CD4-positive, alpha-beta T cell (primary cell): ENCODE results near the gene ZNF710. TPM values are rescaled to one million over a fixed set of nuclear protein-coding genes. Genes with fewer than 3 reads are reported as not detected.
A peak's percentile ranks its signal among the peaks of the same experiment; 100 is the strongest.

Experiments used
- ATAC-seq: fragments of 200-7000 bp; cut with Tn5 transposase; one replicate; pipeline ENCODE4 v1.10.0; 2022; ENCODE audit warnings: mild to moderate bottlenecking; ENCODE audit not compliant: poor library complexity
- CTCF ChIA-PET: fragments of 350-600 bp; sonication (Branson Sonifier 250); formaldehyde crosslinking; loops from one replicate; lab custom pipeline; 2021; ENCODE audit warnings: antibody characterized with exemption, inconsistent platforms; lab: Charles Lee
- POLR2A ChIA-PET: fragments of 350-600 bp; sonication (Branson Sonifier 250); formaldehyde crosslinking; loops from one replicate; lab custom pipeline; 2021; ENCODE audit warnings: antibody characterized with exemption, inconsistent platforms; lab: Charles Lee
- DNase-seq, 14 experiments: peaks; one replicate each; pipeline ENCODE4 v3.0.0-alpha.2; 2013 to 2020; ENCODE audit warnings: mixed read lengths in 2 of 14
- H3K27ac ChIP-seq, 2 donors: one replicate each; pipeline versions ENCODE4 v1.5.1 to v1.7.0; 2013; ENCODE audit warnings: low read length in 2 of 2, low read depth in 1 of 2, mild to moderate bottlenecking in 1 of 2
- H3K27me3 ChIP-seq, 2 experiments: 1 replicate in 1 of 2; 2 replicates in 1 of 2; pipeline versions ENCODE4 v1.6.1 to v1.7.0; 2013; ENCODE audit warnings: low read length in 2 of 2, control low read depth in 1 of 2, mild to moderate bottlenecking in 1 of 2, moderate library complexity in 1 of 2; ENCODE audit not compliant: insufficient read depth in 2 of 2, control insufficient read depth in 1 of 2
- H3K36me3 ChIP-seq: one replicate; pipeline ENCODE4 v1.6.1; 2013; ENCODE audit warnings: low read length, control low read depth; ENCODE audit not compliant: insufficient read depth
- H3K4me1 ChIP-seq: one replicate; pipeline ENCODE4 v1.6.1; 2013; ENCODE audit warnings: low read length, control low read depth; ENCODE audit not compliant: insufficient read depth
- H3K4me3 ChIP-seq: one replicate; pipeline ENCODE4 v1.5.1; 2013; ENCODE audit warnings: mild to moderate bottlenecking, low read length, moderate library complexity
- H3K9me3 ChIP-seq, 2 experiments: 1 replicate in 1 of 2; 2 replicates in 1 of 2; pipeline versions ENCODE4 v1.6.1 to v1.7.0; 2013; ENCODE audit warnings: low read length in 2 of 2, mild to moderate bottlenecking in 2 of 2, control low read depth in 1 of 2, moderate library complexity in 1 of 2; ENCODE audit not compliant: control insufficient read depth in 1 of 2, insufficient read depth in 1 of 2
- H3K27ac Mint-ChIP-seq: one replicate; pipeline ENCODE4 v1.8.0; 2020; ENCODE audit warnings: mixed read lengths
- H3K27me3 Mint-ChIP-seq: one replicate; pipeline ENCODE4 v1.8.0; 2021; ENCODE audit warnings: mixed read lengths
- H3K36me3 Mint-ChIP-seq: one replicate; pipeline ENCODE4 v1.8.0; 2021; ENCODE audit warnings: low read depth, mixed read lengths
- H3K4me1 Mint-ChIP-seq: one replicate; pipeline ENCODE4 v1.8.0; 2021; ENCODE audit warnings: low read depth, mixed read lengths
- H3K4me3 Mint-ChIP-seq: one replicate; pipeline ENCODE4 v1.8.0; 2020; ENCODE audit warnings: mild to moderate bottlenecking, mixed read lengths
- H3K9me3 Mint-ChIP-seq: one replicate; pipeline ENCODE4 v1.8.0; 2020; ENCODE audit warnings: mixed read lengths
- intact Hi-C, 2 experiments: fragments of 100-400 bp; cut with DNase I in 1 of 2; cut with micrococcal nuclease in 1 of 2; formaldehyde crosslinking; loops; one replicate each; pipeline versions ENCODE4 v1.15.1 to v1.9.0; 2023 to 2025; cut with DNase I, micrococcal nuclease
- total RNA-seq, 174 experiments: library from RNA in 2 of 174; stranded (reverse) in 2 of 174; gene quantifications; one replicate each; pipeline ENCODE4 v1.2.3 and lab custom pipeline; 2021 to 2026
- TF ChIP-seq, protein P1 (sequence below): fragments of 200-600 bp; IDR thresholded peaks from one replicate; pipeline ENCODE4 v1.8.0; 2022; ENCODE audit warnings: antibody characterized with exemption, mild to moderate bottlenecking

The ZNF710 gene
- total RNA-seq, 2 experiments from 2014 or later, result 6.5 to 7.7 TPM

DNA sequence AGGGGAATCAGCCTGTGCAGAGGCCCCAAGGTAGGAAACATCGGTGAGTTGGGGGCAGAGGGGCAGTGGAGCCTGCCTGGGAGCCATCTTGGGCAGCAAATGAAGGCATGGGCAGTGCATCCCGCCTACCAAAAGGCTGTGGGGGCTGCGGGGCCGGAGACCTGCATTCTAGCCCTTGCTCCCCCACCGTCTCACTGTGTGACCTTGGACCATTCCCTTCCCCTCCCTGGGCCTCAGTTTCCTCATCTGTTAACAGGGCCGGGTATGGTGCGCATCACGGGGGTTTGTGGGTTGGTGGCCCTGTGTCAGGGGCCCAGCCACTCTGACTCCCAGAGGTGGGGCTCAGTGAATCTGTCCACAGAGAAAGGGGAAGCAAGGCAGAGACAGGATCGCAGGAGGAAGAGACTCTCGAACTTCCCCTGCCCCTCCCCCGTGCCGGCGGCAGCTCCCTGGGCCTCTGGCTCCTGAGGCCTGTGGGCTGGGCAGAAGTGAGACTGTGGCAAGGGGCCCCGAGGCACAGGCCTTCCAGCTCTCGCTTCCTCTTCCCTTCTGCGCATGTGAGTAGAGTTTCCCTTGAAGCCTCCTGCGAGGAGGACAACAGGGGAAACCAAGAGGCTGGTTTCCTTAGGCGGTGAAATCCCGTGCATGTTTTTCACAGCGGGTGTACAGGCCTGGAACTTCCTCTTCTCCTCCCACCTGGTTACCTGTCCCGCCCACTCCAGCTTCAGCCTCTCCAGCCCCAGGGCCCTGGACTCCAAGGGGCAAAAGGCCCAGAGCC is 58.3 kb downstream of the ZNF710 start:
- H3K27ac Mint-ChIP-seq, result peak overlapping the region; percentile 97
- intact Hi-C loops, result no loop called here
- H3K36me3 Mint-ChIP-seq, result no peaks in the 10 kb centered on the region
- H3K4me3 Mint-ChIP-seq, result peak overlapping the region; percentile 67
- Histone ChIP-seq H3K4me3 (no peak overlapping the region), H3K9me3 (no peaks in the 10 kb centered on the region), H3K27me3 (no peaks in the 10 kb centered on the region), H3K4me1 (peaks cover 63% of the 10 kb centered on the region), H3K27ac (peak overlapping the region; percentile 81), H3K36me3 (peaks cover 4% of the 10 kb centered on the region)
- CTCF ChIA-PET, result interaction anchor here (0.6 kb wide), 1 partner anchor 28 kb away, joined by 4 read pairs; no protein-coding TSS in a partner anchor
- DNase-seq, result peak; percentile 35 to 92 (median 57)
- TF ChIP-seq, protein P1, sequence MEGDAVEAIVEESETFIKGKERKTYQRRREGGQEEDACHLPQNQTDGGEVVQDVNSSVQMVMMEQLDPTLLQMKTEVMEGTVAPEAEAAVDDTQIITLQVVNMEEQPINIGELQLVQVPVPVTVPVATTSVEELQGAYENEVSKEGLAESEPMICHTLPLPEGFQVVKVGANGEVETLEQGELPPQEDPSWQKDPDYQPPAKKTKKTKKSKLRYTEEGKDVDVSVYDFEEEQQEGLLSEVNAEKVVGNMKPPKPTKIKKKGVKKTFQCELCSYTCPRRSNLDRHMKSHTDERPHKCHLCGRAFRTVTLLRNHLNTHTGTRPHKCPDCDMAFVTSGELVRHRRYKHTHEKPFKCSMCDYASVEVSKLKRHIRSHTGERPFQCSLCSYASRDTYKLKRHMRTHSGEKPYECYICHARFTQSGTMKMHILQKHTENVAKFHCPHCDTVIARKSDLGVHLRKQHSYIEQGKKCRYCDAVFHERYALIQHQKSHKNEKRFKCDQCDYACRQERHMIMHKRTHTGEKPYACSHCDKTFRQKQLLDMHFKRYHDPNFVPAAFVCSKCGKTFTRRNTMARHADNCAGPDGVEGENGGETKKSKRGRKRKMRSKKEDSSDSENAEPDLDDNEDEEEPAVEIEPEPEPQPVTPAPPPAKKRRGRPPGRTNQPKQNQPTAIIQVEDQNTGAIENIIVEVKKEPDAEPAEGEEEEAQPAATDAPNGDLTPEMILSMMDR, result no peak
- POLR2A ChIA-PET, result interaction anchor here (0.8 to 1.7 kb wide), 9 partner anchors 25 to 174 kb away, joined by 3 to 12 read pairs (median 6); partner anchors contain the start of genes AP3S2, CIB1, GDPGP1 and IDH2
- H3K4me1 Mint-ChIP-seq, result peaks cover 63% of the 10 kb centered on the region
- H3K27me3 Mint-ChIP-seq, result no peaks in the 10 kb centered on the region
- H3K9me3 Mint-ChIP-seq, result no peaks in the 10 kb centered on the region
- ATAC-seq, result peak; percentile 67

DNA sequence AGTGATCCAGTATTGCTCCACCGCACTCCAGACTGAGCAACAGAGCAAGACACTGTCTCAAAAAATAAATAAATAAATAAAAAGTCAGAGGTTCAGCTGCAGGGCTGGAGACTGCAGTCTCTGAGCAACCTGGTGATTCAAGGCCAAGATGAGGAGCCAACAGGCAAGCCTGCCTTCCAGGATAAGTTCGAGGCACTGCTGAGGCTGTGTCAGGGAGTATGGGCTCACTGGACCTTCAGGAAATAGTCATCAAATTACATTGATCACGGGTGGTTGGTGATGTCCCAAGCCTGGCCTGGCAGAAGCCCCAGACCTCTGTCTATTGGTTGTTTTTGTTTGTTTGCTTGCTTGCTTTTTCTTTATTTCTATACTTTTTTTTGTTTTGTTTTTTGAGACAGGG is 59.7 kb downstream of the ZNF710 start:
- H3K9me3 ChIP-seq, result no peaks in the 10 kb centered on the region
- H3K4me3 ChIP-seq, result no peak overlapping the region
- Mint-ChIP-seq H3K9me3 (no peaks in the 10 kb centered on the region), H3K27ac (peak overlapping the region; percentile 97), H3K4me1 (peaks cover 53% of the 10 kb centered on the region), H3K4me3 (no peak overlapping the region), H3K36me3 (no peaks in the 10 kb centered on the region), H3K27me3 (no peaks in the 10 kb centered on the region)
- DNase-seq, result peak in 1 of 14 experiments; percentile 16
- POLR2A ChIA-PET, result interaction anchor here (0.6 to 1.1 kb wide), 2 partner anchors 47 to 140 kb away, joined by 3 to 5 read pairs; no protein-coding TSS in a partner anchor
- no peak for ATAC-seq
- peaks cover 4% of the 10 kb centered on the region for H3K36me3 ChIP-seq
- TF ChIP-seq, protein P1, result no peak
- no peaks in the 10 kb centered on the region for H3K27me3 ChIP-seq
- no peak overlapping the region for H3K27ac ChIP-seq
- H3K4me1 ChIP-seq, result peaks cover 63% of the 10 kb centered on the region
- CTCF ChIA-PET, result interaction anchor here (1.0 kb wide), 1 partner anchor 26 kb away, joined by 3 read pairs; no protein-coding TSS in a partner anchor
- intact Hi-C loops, result no loop called here

DNA sequence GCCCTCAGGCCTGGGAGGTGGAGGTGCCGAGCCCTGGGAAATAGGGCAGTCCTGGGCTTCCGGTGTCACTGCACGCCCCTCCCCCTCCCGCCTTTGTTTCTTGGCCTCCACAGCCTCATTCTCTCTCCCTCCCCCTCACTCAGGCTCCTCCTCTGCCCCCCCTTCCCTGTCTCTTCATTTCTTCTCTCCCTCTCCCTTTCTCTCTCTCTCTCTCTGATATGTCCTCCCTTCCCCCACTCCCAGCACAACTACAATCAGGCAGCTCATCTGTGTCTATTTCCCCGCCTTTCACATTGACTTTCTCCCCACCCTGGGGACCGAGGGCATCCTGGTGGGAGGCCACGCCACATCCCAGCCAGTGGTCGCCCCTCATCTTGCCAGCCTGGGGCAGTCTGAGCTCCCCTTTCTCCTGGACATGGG is 60.9 kb downstream of the ZNF710 start:
- Histone ChIP-seq H3K4me3 (peak overlapping the region; percentile 2), H3K27me3 (no peaks in the 10 kb centered on the region), H3K36me3 (peaks cover 6% of the 10 kb centered on the region), H3K27ac (peak overlapping the region; percentile 10 to 27), H3K9me3 (no peaks in the 10 kb centered on the region), H3K4me1 (peaks cover 63% of the 10 kb centered on the region)
- POLR2A ChIA-PET, result interaction anchor here (1.0 kb wide), 2 partner anchors 49 to 168 kb away, joined by 3 read pairs; partner anchors contain the start of gene AP3S2
- TF ChIP-seq, protein P1, result no peak
- H3K27me3 Mint-ChIP-seq, result no peaks in the 10 kb centered on the region
- CTCF ChIA-PET, result interaction anchor here (1.5 kb wide), 1 partner anchor 9 kb away, joined by 7 read pairs; no protein-coding TSS in a partner anchor
- intact Hi-C loops, result no loop called here
- ATAC-seq (peak; percentile 42), DNase-seq (peak in 13 of 14 experiments; percentile 7 to 78 (median 39))
- H3K9me3 Mint-ChIP-seq, result no peaks in the 10 kb centered on the region
- H3K4me3 Mint-ChIP-seq, result peak overlapping the region; percentile 52
- H3K36me3 Mint-ChIP-seq, result no peaks in the 10 kb centered on the region
- H3K4me1 Mint-ChIP-seq, result peaks cover 53% of the 10 kb centered on the region
- H3K27ac Mint-ChIP-seq, result peak overlapping the region; percentile 97
